Spleen (tissue), 7 donors: ENCODE results near the gene PPP2R1B.

Source experiments
- POLR2A ChIP-seq, 3 donors: fragments of 450-650 bp; IDR thresholded peaks; one replicate each; pipeline ENCODE4 v1.5.1; 2017; ENCODE audit warnings: antibody characterized with exemption in 3 of 3, mild to moderate bottlenecking in 1 of 3
- TF ChIP-seq, protein P1 (sequence below), 11 experiments: fragments of 200-600 bp in 7 of 11; fragments of 450-650 bp in 4 of 11; sonication (generic) in 4 of 11; IDR thresholded peaks in 8 of 11; conservative IDR thresholded peaks in 3 of 11; 1 replicate in 7 of 11; 2 replicates in 4 of 11; pipeline versions ENCODE4 v1.4.0 to v1.8.0; 2016 to 2021; ENCODE audit warnings: antibody characterized with exemption in 11 of 11, inconsistent platforms in 4 of 11, mild to moderate bottlenecking in 1 of 11
- donor health status: DM: no; HTN: no; CAD: no; lungs with moderate emphysema.
- donor health status: DM: no; HTN: no; CAD: no.
- donor health status: DM: no; HTN: no; CAD: no.

DNA sequence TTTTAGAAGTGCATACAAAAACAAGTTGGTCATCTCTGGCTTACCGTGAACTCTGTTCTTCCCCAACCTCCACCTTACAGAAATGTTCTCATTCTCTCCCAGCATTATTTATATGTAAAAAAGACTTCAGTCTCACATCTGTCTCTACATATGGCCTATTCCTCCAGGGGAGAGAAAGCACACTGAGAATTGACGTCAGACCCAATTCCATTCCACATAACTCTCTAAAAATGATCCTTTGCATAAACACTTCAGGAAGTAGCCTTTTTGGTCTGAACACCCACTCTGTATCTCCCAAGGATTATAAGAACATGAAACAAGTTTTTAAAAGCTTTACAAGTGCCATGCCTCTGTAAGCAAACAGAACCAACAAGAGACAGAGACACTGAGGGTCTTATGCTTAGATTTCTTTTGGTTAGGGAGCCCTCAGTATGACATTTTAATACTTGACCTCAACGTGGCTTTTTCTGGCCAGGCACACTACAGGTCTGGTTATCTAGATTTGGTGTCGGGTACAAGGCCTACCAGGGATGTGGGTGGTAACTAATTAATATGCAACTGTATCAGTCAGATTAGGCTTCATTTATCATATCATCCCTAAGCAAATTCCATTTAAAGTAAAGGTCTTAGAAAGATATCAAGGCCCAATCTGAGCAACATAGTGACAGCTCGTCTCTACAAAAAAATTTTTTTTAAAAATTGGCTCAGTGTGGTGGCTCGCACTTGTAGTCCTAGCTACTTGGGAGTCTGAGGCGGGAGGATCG, 48.5 kb upstream of the PPP2R1B start:
- no peak for TF ChIP-seq POLR2A (IDR thresholded peaks at IDR 0.05)
- TF ChIP-seq, protein P1, sequence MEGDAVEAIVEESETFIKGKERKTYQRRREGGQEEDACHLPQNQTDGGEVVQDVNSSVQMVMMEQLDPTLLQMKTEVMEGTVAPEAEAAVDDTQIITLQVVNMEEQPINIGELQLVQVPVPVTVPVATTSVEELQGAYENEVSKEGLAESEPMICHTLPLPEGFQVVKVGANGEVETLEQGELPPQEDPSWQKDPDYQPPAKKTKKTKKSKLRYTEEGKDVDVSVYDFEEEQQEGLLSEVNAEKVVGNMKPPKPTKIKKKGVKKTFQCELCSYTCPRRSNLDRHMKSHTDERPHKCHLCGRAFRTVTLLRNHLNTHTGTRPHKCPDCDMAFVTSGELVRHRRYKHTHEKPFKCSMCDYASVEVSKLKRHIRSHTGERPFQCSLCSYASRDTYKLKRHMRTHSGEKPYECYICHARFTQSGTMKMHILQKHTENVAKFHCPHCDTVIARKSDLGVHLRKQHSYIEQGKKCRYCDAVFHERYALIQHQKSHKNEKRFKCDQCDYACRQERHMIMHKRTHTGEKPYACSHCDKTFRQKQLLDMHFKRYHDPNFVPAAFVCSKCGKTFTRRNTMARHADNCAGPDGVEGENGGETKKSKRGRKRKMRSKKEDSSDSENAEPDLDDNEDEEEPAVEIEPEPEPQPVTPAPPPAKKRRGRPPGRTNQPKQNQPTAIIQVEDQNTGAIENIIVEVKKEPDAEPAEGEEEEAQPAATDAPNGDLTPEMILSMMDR (IDR thresholded peaks at IDR 0.05 in 8 of 11, conservative IDR thresholded peaks at IDR 0.05 in 3 of 11) = no peak
